Cardiac fibroblast (primary cell): ENCODE results near the gene ADARB2.

Experiments
- DNase-seq, 2 donors: peaks; one replicate each; pipeline versions ENCODE4 v3.0.0 to v3.0.0-alpha.2; 2010; ENCODE audit warnings: low read depth in 2 of 2
- H3K4me3 ChIP-seq, 2 donors: replicated peaks in 1 of 2; 1 replicate in 1 of 2; 2 replicates in 1 of 2; pipeline ENCODE4 v1.5.1; 2011; ENCODE audit warnings: low read depth in 2 of 2, low read length in 2 of 2, mild to moderate bottlenecking in 2 of 2, moderate library complexity in 1 of 2
- TF ChIP-seq, protein P1 (sequence below): IDR thresholded peaks from one replicate; pipeline ENCODE4 v1.5.1; 2011; ENCODE audit warnings: low read depth, mild to moderate bottlenecking, low read length, inconsistent platforms

ADARB2 gene

DNA sequence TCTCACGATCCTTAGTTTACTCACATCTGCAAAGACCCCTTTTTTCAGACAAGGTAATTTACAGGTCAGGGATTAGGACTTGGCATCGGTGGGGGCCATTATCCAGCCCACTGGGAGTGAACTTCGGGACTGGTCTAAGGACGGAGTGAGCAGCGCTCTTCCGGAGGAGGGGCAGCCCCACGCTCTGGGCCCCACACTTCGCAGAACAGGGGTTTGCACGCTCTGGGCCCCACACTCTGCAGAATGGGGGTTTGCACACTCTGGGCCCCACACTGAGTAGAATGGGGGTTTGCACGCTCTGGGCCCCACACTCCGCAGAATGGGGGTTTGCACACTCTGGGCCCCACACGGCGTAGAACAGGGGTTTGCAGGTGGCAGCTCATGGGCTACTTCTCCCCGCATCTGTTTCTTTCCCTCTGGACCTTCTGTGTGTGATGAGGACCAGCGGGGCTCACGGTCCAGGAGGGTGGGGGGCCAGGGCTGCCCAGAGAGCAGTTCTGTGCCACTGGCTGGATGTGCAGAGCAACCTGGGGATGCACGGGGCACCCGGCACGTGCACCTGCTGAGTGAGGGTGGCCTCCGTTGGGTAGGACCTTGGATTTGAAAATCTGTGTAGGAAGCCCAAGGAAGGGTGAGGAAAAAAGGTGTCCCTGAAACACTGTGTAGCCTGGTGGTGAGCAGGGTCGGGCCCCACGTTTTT, 546.4 kb downstream of the ADARB2 start:
- TF ChIP-seq, protein P1, sequence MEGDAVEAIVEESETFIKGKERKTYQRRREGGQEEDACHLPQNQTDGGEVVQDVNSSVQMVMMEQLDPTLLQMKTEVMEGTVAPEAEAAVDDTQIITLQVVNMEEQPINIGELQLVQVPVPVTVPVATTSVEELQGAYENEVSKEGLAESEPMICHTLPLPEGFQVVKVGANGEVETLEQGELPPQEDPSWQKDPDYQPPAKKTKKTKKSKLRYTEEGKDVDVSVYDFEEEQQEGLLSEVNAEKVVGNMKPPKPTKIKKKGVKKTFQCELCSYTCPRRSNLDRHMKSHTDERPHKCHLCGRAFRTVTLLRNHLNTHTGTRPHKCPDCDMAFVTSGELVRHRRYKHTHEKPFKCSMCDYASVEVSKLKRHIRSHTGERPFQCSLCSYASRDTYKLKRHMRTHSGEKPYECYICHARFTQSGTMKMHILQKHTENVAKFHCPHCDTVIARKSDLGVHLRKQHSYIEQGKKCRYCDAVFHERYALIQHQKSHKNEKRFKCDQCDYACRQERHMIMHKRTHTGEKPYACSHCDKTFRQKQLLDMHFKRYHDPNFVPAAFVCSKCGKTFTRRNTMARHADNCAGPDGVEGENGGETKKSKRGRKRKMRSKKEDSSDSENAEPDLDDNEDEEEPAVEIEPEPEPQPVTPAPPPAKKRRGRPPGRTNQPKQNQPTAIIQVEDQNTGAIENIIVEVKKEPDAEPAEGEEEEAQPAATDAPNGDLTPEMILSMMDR = no peak
- DNase-seq = no peak
- no peak overlapping the region for H3K4me3 ChIP-seq

DNA sequence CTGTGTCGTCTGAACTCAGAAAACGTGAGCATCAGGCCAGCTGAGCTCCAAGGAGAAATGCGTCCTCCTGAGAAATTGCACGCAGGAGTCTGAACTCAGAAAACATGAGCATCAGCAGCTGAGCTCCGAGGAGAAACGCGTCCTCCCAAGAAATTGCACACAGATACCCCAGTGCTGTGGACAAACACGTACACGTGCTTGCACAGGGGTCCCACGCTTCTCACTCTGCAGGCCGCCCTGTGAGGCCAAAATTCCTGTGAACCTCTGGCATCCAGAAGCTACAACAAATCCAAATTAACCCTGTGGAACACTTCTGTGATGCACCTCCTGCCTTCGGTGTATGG, 547.3 kb downstream of the ADARB2 start:
- no peak for DNase-seq
- TF ChIP-seq, protein P1 = no peak
- no peak overlapping the region for H3K4me3 ChIP-seq

DNA sequence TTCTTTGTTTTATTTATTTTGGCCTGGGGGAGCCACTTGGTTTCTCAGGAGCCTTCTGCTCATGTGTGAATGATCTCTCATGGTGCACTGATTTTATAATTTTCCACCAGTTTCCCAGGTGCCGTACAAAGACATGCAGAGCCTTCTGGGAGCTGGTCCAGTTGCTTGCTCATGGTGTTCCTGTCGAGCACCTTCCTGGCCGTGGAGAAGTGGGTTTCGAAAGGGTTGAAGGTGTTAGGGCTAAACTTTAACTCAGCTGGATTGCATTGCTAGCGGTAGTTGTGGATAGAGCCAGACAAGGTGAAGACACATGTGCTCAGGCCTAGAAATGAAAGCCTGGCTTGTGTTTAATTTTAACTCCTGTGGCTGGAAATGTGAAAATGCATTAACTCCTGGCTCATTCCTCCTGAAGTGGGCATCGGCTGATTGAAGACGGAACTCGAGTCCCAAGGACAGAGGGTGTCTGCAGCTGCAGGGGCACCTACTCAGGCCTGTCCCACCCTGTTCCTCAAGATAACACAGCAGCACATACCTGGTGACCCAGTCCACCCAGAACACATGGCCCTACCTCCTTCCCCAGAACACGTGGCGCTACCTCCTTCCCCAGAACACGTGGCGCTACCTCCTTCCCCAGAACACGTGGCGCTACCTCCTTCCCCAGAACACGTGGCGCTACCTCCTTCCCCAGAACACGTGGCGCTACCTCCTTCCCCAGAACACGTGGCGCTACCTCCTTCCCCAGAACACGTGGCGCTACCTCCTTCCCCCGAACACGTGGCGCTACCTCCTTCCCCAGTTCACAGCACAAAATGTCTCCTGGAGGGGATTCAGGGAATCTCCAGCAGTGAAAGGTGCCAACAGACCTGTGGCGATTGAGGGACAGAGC, 547.9 kb downstream of the ADARB2 start:
- TF ChIP-seq, protein P1 = no peak

DNA sequence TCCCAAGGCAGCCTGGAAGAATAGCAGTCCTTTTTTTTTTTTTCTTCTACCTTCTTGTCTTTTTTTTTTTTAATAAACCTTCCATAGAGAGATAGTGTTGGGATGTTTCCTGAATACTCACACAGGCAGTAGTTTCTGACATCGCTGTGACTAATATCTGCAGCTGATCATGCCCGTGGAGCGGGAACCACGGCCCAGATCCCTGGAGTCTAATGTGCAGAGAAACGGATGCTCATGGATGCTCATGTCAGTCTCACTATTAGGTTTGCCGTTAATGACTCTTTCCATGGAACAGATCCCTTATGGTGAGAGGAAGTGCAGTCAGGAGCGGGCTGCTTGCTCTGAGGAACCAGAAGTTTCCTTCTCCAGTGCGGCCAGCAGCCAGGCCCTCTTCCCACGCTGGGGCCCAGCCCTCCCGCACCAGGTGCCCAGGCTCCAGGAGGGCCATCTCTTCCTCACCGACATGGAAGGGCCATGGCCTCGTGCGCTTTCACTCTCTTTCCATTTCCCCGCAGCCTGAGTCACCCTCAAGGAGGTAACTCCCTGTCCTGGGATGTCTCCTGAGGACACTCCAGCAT, 548.7 kb downstream of the ADARB2 start:
- TF ChIP-seq, protein P1 = no peak
- no peak for DNase-seq
- no peak overlapping the region for H3K4me3 ChIP-seq

More for the DNA sequence above, 547.9 kb downstream of the ADARB2 start:
- no peak for DNase-seq
- no peak overlapping the region for H3K4me3 ChIP-seq

DNA sequence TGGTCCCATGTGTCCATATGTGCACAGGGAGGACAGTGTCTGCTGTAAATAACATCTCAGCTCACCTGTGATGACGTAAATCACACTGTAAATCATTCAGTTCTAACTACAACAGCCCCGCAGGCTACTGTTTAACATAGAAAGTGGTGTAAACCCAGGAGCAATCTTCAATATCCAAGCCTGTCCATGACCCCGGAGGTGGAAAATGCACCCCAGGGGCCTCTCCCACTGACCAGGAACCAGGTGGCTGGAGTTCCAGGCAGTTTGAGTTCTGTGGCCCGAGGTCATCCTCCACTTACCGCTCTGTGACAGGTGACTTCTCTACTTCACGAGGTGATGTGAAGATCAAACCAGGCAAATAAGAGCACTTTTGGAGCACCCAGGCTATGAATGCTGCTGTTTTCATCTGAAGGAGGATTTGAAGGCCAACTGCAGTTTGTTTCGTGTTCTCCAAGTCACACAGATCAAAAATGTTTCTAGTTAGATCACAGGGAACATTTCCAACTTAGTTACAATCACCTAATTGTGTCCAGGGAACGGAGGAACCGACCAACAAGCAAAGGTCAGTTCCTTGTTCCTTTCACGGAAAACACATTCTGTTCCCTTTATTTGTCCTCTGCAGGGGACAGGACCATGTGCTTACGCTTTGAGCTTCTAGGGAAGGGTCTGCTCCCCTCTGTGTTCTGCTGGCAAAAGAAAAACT, 549.3 kb downstream of the ADARB2 start:
- DNase-seq = no peak
- no peak overlapping the region for H3K4me3 ChIP-seq
- TF ChIP-seq, protein P1 = no peak

DNA sequence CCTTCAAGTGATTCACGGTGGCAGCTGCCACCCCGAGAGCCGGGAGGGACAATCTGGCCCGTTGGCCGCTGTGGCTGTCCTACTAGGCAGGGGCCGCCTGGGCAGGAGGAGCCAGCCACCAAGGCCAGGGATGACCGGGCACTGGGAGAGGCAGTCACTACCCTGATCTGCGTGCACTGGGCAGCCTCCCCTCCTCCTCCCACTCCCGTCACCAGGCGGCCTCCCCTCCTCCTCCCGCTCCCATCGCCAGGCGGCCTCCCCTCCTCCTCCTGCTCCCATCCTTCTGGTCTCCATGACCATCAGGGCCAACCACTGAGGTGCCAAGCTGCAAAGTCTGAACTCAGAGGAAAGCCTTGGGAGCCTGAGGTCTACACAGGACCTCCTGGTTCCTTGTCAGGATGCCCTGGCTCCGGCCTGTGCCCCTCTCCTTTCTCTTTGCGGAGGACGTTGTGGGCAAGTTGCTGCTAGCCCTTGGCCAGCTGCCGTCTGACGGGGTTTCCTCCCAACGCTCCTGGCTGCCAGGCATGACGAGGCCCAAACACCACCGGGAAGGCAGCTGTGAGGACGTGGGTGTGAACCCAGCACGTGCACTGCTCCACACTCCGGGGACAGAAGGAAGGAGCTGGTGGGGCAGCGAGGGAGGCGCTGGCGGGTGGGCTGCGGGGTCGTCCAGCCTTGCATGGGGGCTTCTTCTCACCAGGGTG, 550.0 kb downstream of the ADARB2 start:
- TF ChIP-seq, protein P1 = no peak
- no peak for DNase-seq
- H3K4me3 ChIP-seq = no peak overlapping the region
